Trophoblast cell (in vitro differentiated cells and primary cell): ENCODE data around the gene TPCN1.
A peak's percentile ranks its signal among the peaks of the same experiment; 100 is the strongest.

Experiments used
- DNase-seq, 2 donors: peaks; one replicate each; pipeline ENCODE4 v3.0.0-alpha.2; 2016
- H2AFZ ChIP-seq: 2 replicates; pipeline ENCODE4 v1.6.1; 2013; ENCODE audit warnings: low read length, moderate library complexity, mild to moderate bottlenecking; ENCODE audit not compliant: insufficient read depth, poor library complexity
- H2AK5ac ChIP-seq: 2 replicates; pipeline ENCODE4 v1.6.1; 2013; ENCODE audit warnings: mild to moderate bottlenecking, low read length
- H2BK120ac ChIP-seq: 2 replicates; pipeline ENCODE4 v1.6.1; 2013; ENCODE audit warnings: low read length, mild to moderate bottlenecking, moderate library complexity; ENCODE audit not compliant: insufficient read depth, poor library complexity
- H2BK12ac ChIP-seq: 2 replicates; pipeline ENCODE4 v1.6.1; 2013; ENCODE audit warnings: mild to moderate bottlenecking, low read length, moderate library complexity
- H2BK5ac ChIP-seq: 2 replicates; pipeline ENCODE4 v1.6.1; 2013; ENCODE audit warnings: low read length, low read depth, moderate library complexity, mild to moderate bottlenecking; ENCODE audit not compliant: poor library complexity
- H3K14ac ChIP-seq: 2 replicates; pipeline ENCODE4 v1.6.1; 2013; ENCODE audit warnings: mild to moderate bottlenecking, low read length
- H3K18ac ChIP-seq: 2 replicates; pipeline ENCODE4 v1.6.1; 2013; ENCODE audit warnings: mild to moderate bottlenecking, low read length
- H3K23ac ChIP-seq: 2 replicates; pipeline ENCODE4 v1.6.1; 2013; ENCODE audit warnings: low read length
- H3K27ac ChIP-seq: 2 replicates; pipeline ENCODE4 v1.5.1; 2013; ENCODE audit warnings: low read depth, mild to moderate bottlenecking, inconsistent platforms, low read length, moderate library complexity
- H3K27me3 ChIP-seq: 2 replicates; pipeline ENCODE4 v1.6.1; 2013; ENCODE audit warnings: inconsistent platforms, mild to moderate bottlenecking, low read length, moderate library complexity; ENCODE audit not compliant: insufficient read depth
- H3K36me3 ChIP-seq, 2 experiments: 1 replicate in 1 of 2; 2 replicates in 1 of 2; pipeline ENCODE4 v1.6.1; 2013; ENCODE audit warnings: low read length in 2 of 2, mild to moderate bottlenecking in 2 of 2, moderate library complexity in 1 of 2; ENCODE audit not compliant: insufficient read depth in 2 of 2, control insufficient read depth in 1 of 2
- H3K4ac ChIP-seq: 2 replicates; pipeline ENCODE4 v1.6.1; 2013; ENCODE audit warnings: low read depth, mild to moderate bottlenecking, low read length, moderate library complexity
- H3K4me1 ChIP-seq, 2 experiments: 1 replicate in 1 of 2; 2 replicates in 1 of 2; pipeline ENCODE4 v1.6.1; 2013; ENCODE audit warnings: low read length in 2 of 2, mild to moderate bottlenecking in 2 of 2, moderate library complexity in 1 of 2; ENCODE audit not compliant: insufficient read depth in 2 of 2, control insufficient read depth in 1 of 2
- H3K4me2 ChIP-seq: 2 replicates; pipeline ENCODE4 v1.6.1; 2013; ENCODE audit warnings: inconsistent platforms, mild to moderate bottlenecking, low read length, moderate library complexity
- H3K4me3 ChIP-seq: 2 replicates; pipeline ENCODE4 v1.5.1; 2013; ENCODE audit warnings: mild to moderate bottlenecking, low read depth, low read length, inconsistent platforms
- H3K79me1 ChIP-seq: one replicate; pipeline ENCODE4 v1.6.1; 2013; ENCODE audit warnings: low read length
- H3K79me2 ChIP-seq: 2 replicates; pipeline ENCODE4 v1.6.1; 2013; ENCODE audit warnings: low read length, mild to moderate bottlenecking; ENCODE audit not compliant: control insufficient read depth, insufficient read depth, poor library complexity
- H3K9ac ChIP-seq: 2 replicates; pipeline ENCODE4 v1.6.1; 2013; ENCODE audit warnings: mild to moderate bottlenecking, low read length
- H3K9me3 ChIP-seq: 2 replicates; pipeline ENCODE4 v1.6.1; 2013; ENCODE audit warnings: low read depth, mild to moderate bottlenecking, control low read depth, inconsistent platforms, low read length; ENCODE audit not compliant: insufficient read depth
- H4K12ac ChIP-seq: 2 replicates; pipeline ENCODE4 v1.6.1; 2013; ENCODE audit warnings: low read depth, mild to moderate bottlenecking, low read length, moderate library complexity
- H4K8ac ChIP-seq: 2 replicates; pipeline ENCODE4 v1.6.1; 2013; ENCODE audit warnings: low read depth, mild to moderate bottlenecking, low read length, moderate library complexity
- H4K91ac ChIP-seq: one replicate; pipeline ENCODE4 v1.6.1; 2013; ENCODE audit warnings: low read depth, mild to moderate bottlenecking, low read length, moderate library complexity
- WGBS: extraction: QIAGEN DNeasy Blood & Tissue Kit; methylation state at CpG from one replicate; pipeline ENCODE4 v1.1.7; 2013; ENCODE audit warnings: missing lambda C conversion rate; ENCODE audit not compliant: insufficient read length, insufficient coverage; ENCODE audit errors: extremely low coverage; 5-methylcytosine and 5-hydroxymethylcytosine counted together

The TPCN1 gene

GRCh38 chr12:113317122-113317521, 95.9 kb downstream of the TPCN1 start:
- peaks cover 0 to 11% of the 10 kb centered on the region in 2 experiments for H3K4me1 ChIP-seq
- no peak overlapping the region for H3K27ac ChIP-seq
- no peak overlapping the region for H2AFZ ChIP-seq
- no CpG with 5 or more reads among the region's 6 CpGs for WGBS
- H2BK5ac ChIP-seq: no peak overlapping the region
- H3K4ac ChIP-seq: no peak overlapping the region
- H3K4me2 ChIP-seq: no peak overlapping the region
- no peak overlapping the region for H3K9ac ChIP-seq
- peaks cover 6% of the 10 kb centered on the region for H3K9me3 ChIP-seq
- no peaks in the 10 kb centered on the region for H3K27me3 ChIP-seq
- no peaks in the 10 kb centered on the region for H3K79me1 ChIP-seq
- no peak overlapping the region for H3K23ac ChIP-seq
- H4K91ac ChIP-seq: no peak overlapping the region
- no peak overlapping the region for H2BK12ac ChIP-seq
- no peaks in the 10 kb centered on the region for H3K79me2 ChIP-seq
- no peak overlapping the region for H4K12ac ChIP-seq
- no peak overlapping the region for H4K8ac ChIP-seq
- no peak overlapping the region for H3K4me3 ChIP-seq
- peaks cover 13 to 19% of the 10 kb centered on the region in 2 experiments for H3K36me3 ChIP-seq
- H3K18ac ChIP-seq: no peak overlapping the region
- H3K14ac ChIP-seq: no peak overlapping the region
- H2AK5ac ChIP-seq: no peak overlapping the region
- no peak overlapping the region for H2BK120ac ChIP-seq
- DNase-seq: no peak

GRCh38 chr12:113318046-113318656, 96.9 kb downstream of the TPCN1 start:
- no peak overlapping the region for H4K91ac ChIP-seq
- peaks cover 0 to 11% of the 10 kb centered on the region in 2 experiments for H3K4me1 ChIP-seq
- H3K4ac ChIP-seq: no peak overlapping the region
- no peak overlapping the region for H4K8ac ChIP-seq
- H3K14ac ChIP-seq: no peak overlapping the region
- H3K79me2 ChIP-seq: no peaks in the 10 kb centered on the region
- H3K4me2 ChIP-seq: no peak overlapping the region
- no peak overlapping the region for H3K27ac ChIP-seq
- no peak overlapping the region for H3K4me3 ChIP-seq
- no peak for DNase-seq
- no peak overlapping the region for H2AK5ac ChIP-seq
- no peaks in the 10 kb centered on the region for H3K79me1 ChIP-seq
- peaks cover 13 to 18% of the 10 kb centered on the region in 2 experiments for H3K36me3 ChIP-seq
- H2AFZ ChIP-seq: no peak overlapping the region
- no peak overlapping the region for H2BK5ac ChIP-seq
- H3K27me3 ChIP-seq: no peaks in the 10 kb centered on the region
- no CpG with 5 or more reads among the region's 4 CpGs for WGBS
- no peak overlapping the region for H3K23ac ChIP-seq
- H2BK120ac ChIP-seq: no peak overlapping the region
- no peak overlapping the region for H2BK12ac ChIP-seq
- H4K12ac ChIP-seq: no peak overlapping the region
- H3K9me3 ChIP-seq: peaks cover 6% of the 10 kb centered on the region
- H3K18ac ChIP-seq: no peak overlapping the region
- no peak overlapping the region for H3K9ac ChIP-seq

- Histone ChIP-seq H3K36me3 (peaks cover 13 to 18% of the 10 kb centered on the region in 2 experiments), H4K12ac (no peak overlapping the region), H4K8ac (no peak overlapping the region), H3K4me1 (peaks cover 0 to 10% of the 10 kb centered on the region in 2 experiments), H3K4me3 (no peak overlapping the region), H3K9ac (no peak overlapping the region), H2BK5ac (no peak overlapping the region), H2BK120ac (no peak overlapping the region), H3K23ac (peak overlapping the region; percentile 54), H2AK5ac (no peak overlapping the region), H4K91ac (no peak overlapping the region), H3K79me1 (no peaks in the 10 kb centered on the region), H3K18ac (no peak overlapping the region), H3K9me3 (peaks cover 6% of the 10 kb centered on the region), H3K4me2 (no peak overlapping the region), H3K14ac (no peak overlapping the region), H2AFZ (no peak overlapping the region), H3K79me2 (no peaks in the 10 kb centered on the region), H3K27ac (no peak overlapping the region), H3K4ac (no peak overlapping the region), H3K27me3 (no peaks in the 10 kb centered on the region), H2BK12ac (no peak overlapping the region)
- DNase-seq: no peak
- no CpG with 5 or more reads among the region's 15 CpGs for WGBS
Observed at GRCh38 chr12:113318900-113319628, 97.8 kb downstream of the TPCN1 start.

- H4K8ac ChIP-seq: no peak overlapping the region
- no peak overlapping the region for H2BK12ac ChIP-seq
- DNase-seq: no peak
- no peak overlapping the region for H2BK5ac ChIP-seq
- H3K9ac ChIP-seq: no peak overlapping the region
- H3K27me3 ChIP-seq: no peaks in the 10 kb centered on the region
- no peak overlapping the region for H4K91ac ChIP-seq
- H3K4me2 ChIP-seq: no peak overlapping the region
- whole genome bisulfite sequencing: no CpG with 5 or more reads among the region's 12 CpGs
- H3K9me3 ChIP-seq: peaks cover 6% of the 10 kb centered on the region
- H3K23ac ChIP-seq: no peak overlapping the region
- H3K36me3 ChIP-seq: peaks cover 13 to 18% of the 10 kb centered on the region in 2 experiments
- H3K18ac ChIP-seq: no peak overlapping the region
- no peaks in the 10 kb centered on the region for H3K4me1 ChIP-seq
- H3K4ac ChIP-seq: no peak overlapping the region
- no peak overlapping the region for H2AFZ ChIP-seq
- H4K12ac ChIP-seq: no peak overlapping the region
- no peak overlapping the region for H2AK5ac ChIP-seq
- no peak overlapping the region for H3K4me3 ChIP-seq
- no peak overlapping the region for H3K27ac ChIP-seq
- H3K79me2 ChIP-seq: no peaks in the 10 kb centered on the region
- no peaks in the 10 kb centered on the region for H3K79me1 ChIP-seq
- no peak overlapping the region for H3K14ac ChIP-seq
- no peak overlapping the region for H2BK120ac ChIP-seq
Observed at GRCh38 chr12:113320401-113320800, 99.1 kb downstream of the TPCN1 start.
